HCT116 (cell line): ENCODE data around the gene ALAD. TPM values are rescaled to one million over a fixed set of nuclear protein-coding genes. Genes with fewer than 3 reads are reported as not detected.

Experiments used
- ATAC-seq: fragments of 200-7000 bp; cut with Tn5 transposase; 2 replicates; pipeline ENCODE4 v1.9.1; 2020; ENCODE audit warnings: mild to moderate bottlenecking, moderate library complexity
- BruUV-seq: library from RNA; stranded (reverse); fragments of 400-500 nt; replicated peaks from 2 replicates; lab custom pipeline; 2021; lab: Mats Ljungman, UMichigan
- CTCF ChIA-PET: fragments of 300-600 bp; sonication (Branson Sonifier 250); formaldehyde crosslinking; loops from one replicate; lab custom pipeline; 2021; ENCODE audit warnings: antibody characterized with exemption; lab: Charles Lee
- POLR2A ChIA-PET: fragments of 300-600, 350-600 bp; sonication (Branson Sonifier 250); formaldehyde crosslinking; loops from one replicate; lab custom pipeline; 2021; ENCODE audit warnings: antibody characterized with exemption; lab: Charles Lee
- RAD21 ChIA-PET, 2 experiments: fragments of 300-600 bp; sonication (Branson Sonifier 250); formaldehyde crosslinking; loops; one replicate each; lab custom pipeline; 2023; ENCODE audit warnings: low total read pairs in 2 of 2; ENCODE audit not compliant: uncharacterized antibody in 2 of 2, unreplicated experiment in 2 of 2, low non-redundant PET in 1 of 2; lab: Charles Lee
- DNase-seq: peaks from one replicate; pipeline ENCODE4 v3.0.0-alpha.2; 2010; ENCODE audit warnings: low read depth, low spot score
- H2AFZ ChIP-seq: fragments of 200-600 bp; shearing (Covaris generic), sonication (generic); 2 replicates; pipeline ENCODE4 v1.6.1; 2017; ENCODE audit warnings: low read depth, mixed run types, mixed read lengths, antibody characterized with exemption, low read length; ENCODE audit not compliant: poor library complexity, severe bottlenecking
- H3K27ac ChIP-seq: 2 replicates; pipeline ENCODE4 v1.5.1; 2012; ENCODE audit warnings: low read depth, low read length
- H3K27me3 ChIP-seq: fragments of 200-600 bp; sonication (generic); 2 replicates; pipeline ENCODE4 v1.6.1; 2016; ENCODE audit warnings: mixed run types, low read length, mixed read lengths; ENCODE audit not compliant: insufficient read depth
- H3K36me3 ChIP-seq, 2 experiments: fragments of 200-500 bp in 1 of 2; fragments of 200-600 bp in 1 of 2; sonication (Bioruptor generic) in 1 of 2; sonication (generic) in 1 of 2; 2 replicates each; pipeline versions ENCODE4 v1.5.1 to v1.6.1; 2014 to 2016; ENCODE audit warnings: low read length in 2 of 2, inconsistent platforms in 1 of 2, mixed read lengths in 1 of 2, mixed run types in 1 of 2; ENCODE audit not compliant: insufficient read depth in 2 of 2, control insufficient read depth in 1 of 2
- H3K4me1 ChIP-seq, 2 experiments: fragments of 200-600 bp in 1 of 2; sonication (generic) in 1 of 2; 2 replicates each; pipeline versions ENCODE4 v1.5.1 to v1.6.1; 2012 to 2017; ENCODE audit warnings: low read length in 2 of 2, inconsistent platforms in 1 of 2, mild to moderate bottlenecking in 1 of 2, mixed read lengths in 1 of 2, mixed run types in 1 of 2, moderate library complexity in 1 of 2; ENCODE audit not compliant: insufficient read depth in 2 of 2, control insufficient read depth in 1 of 2
- H3K4me2 ChIP-seq: fragments of 200-600 bp; sonication (generic); 2 replicates; pipeline ENCODE4 v1.6.1; 2017; ENCODE audit warnings: mixed run types, low read length, mixed read lengths
- H3K4me3 ChIP-seq, 2 experiments: fragments of 200-600 bp in 1 of 2; sonication (generic) in 1 of 2; replicated peaks in 1 of 2; 2 replicates each; pipeline ENCODE4 v1.5.1; 2011 to 2016; ENCODE audit warnings: low read length in 2 of 2, control low read depth in 1 of 2, low read depth in 1 of 2, mild to moderate bottlenecking in 1 of 2, mixed read lengths in 1 of 2, mixed run types in 1 of 2
- H3K79me2 ChIP-seq: fragments of 200-600 bp; sonication (generic); 2 replicates; pipeline ENCODE4 v1.6.1; 2017; ENCODE audit warnings: mild to moderate bottlenecking, mixed run types, low read length, moderate library complexity, mixed read lengths; ENCODE audit not compliant: insufficient read depth
- H3K9ac ChIP-seq: fragments of 200-600 bp; sonication (generic); 2 replicates; pipeline ENCODE4 v1.6.1; 2016; ENCODE audit warnings: low read length, mixed read lengths
- H3K9me2 ChIP-seq: fragments of 200-600 bp; sonication (generic), shearing (Covaris generic); 2 replicates; pipeline ENCODE4 v1.6.1; 2017; ENCODE audit warnings: mixed run types, mild to moderate bottlenecking, moderate library complexity; ENCODE audit not compliant: insufficient read depth
- H3K9me3 ChIP-seq, 2 experiments: fragments of 200-500 bp in 1 of 2; fragments of 200-600 bp in 1 of 2; sonication (Bioruptor generic) in 1 of 2; sonication (generic) in 1 of 2; 2 replicates each; pipeline ENCODE4 v1.6.1; 2014 to 2017; ENCODE audit warnings: low read length in 2 of 2, mixed read lengths in 2 of 2, inconsistent platforms in 1 of 2, low read depth in 1 of 2, mild to moderate bottlenecking in 1 of 2, mixed run types in 1 of 2, moderate library complexity in 1 of 2; ENCODE audit not compliant: control insufficient read depth in 1 of 2, insufficient read depth in 1 of 2
- H4K20me1 ChIP-seq: fragments of 200-600 bp; sonication (generic), shearing (Covaris generic); 2 replicates; pipeline ENCODE4 v1.6.1; 2017; ENCODE audit warnings: mixed run types, mild to moderate bottlenecking, moderate library complexity; ENCODE audit not compliant: insufficient read depth
- EGR1 ChIP-seq: IDR thresholded peaks from 2 replicates; pipeline ENCODE4 v1.6.1; 2012; ENCODE audit warnings: low read depth
- ELF1 ChIP-seq: IDR thresholded peaks from 2 replicates; pipeline ENCODE4 v1.6.1; 2012; ENCODE audit warnings: low read depth, borderline replicate concordance
- EZH2 ChIP-seq: fragments of 200-600 bp; sonication (generic); IDR thresholded peaks from 2 replicates; pipeline ENCODE4 v1.6.1; 2017; ENCODE audit warnings: antibody characterized with exemption, mixed run types
- EZH2phosphoT487 ChIP-seq: fragments of 200-600 bp; IDR thresholded peaks from 2 replicates; pipeline ENCODE4 v1.6.1; 2018; ENCODE audit warnings: antibody characterized with exemption, borderline replicate concordance
- FOSL1 ChIP-seq: IDR thresholded peaks from 2 replicates; pipeline ENCODE4 v1.6.1; 2012; ENCODE audit warnings: low read depth
- JUND ChIP-seq: IDR thresholded peaks from 2 replicates; pipeline ENCODE4 v1.6.1; 2012
- POLR2A ChIP-seq: IDR thresholded peaks from 2 replicates; pipeline ENCODE4 v1.7.0; 2011; ENCODE audit warnings: borderline replicate concordance; ENCODE audit not compliant: insufficient read depth, insufficient read length; ENCODE audit errors: extremely low read depth
- POLR2AphosphoS5 ChIP-seq: IDR thresholded peaks from 2 replicates; pipeline ENCODE4 v1.6.1; 2011; ENCODE audit warnings: mild to moderate bottlenecking, low read depth, low read length, moderate library complexity
- SIN3A ChIP-seq: IDR thresholded peaks from 2 replicates; pipeline ENCODE4 v1.6.1; 2012; ENCODE audit warnings: low read depth
- SP1 ChIP-seq: IDR thresholded peaks from 2 replicates; pipeline ENCODE4 v1.6.1; 2012; ENCODE audit warnings: low read depth
- SRF ChIP-seq: IDR thresholded peaks from 2 replicates; pipeline ENCODE4 v1.6.1; 2012; ENCODE audit warnings: low read depth
- ZFX ChIP-seq: fragments of 450-650 bp; IDR thresholded peaks from 2 replicates; pipeline ENCODE4 v1.6.1; 2017
- intact Hi-C: fragments of 100-400 bp; cut with micrococcal nuclease; formaldehyde crosslinking; loops from 2 replicates; pipeline ENCODE4 v1.10.0; 2022
- total RNA-seq: library from RNA; stranded (reverse); gene quantifications from one replicate; pipeline ENCODE4 v1.2.1, GENCODE V29; 2021; ENCODE audit not compliant: unreplicated experiment
- TF ChIP-seq, protein P1 (sequence below): IDR thresholded peaks from 2 replicates; pipeline ENCODE4 v1.6.1; 2011; ENCODE audit warnings: mild to moderate bottlenecking, low read length, moderate library complexity; ENCODE audit not compliant: insufficient replicate concordance; ENCODE audit errors: extremely low read depth
- TF ChIP-seq, protein P2 (sequence below): IDR thresholded peaks from 2 replicates; pipeline ENCODE4 v1.6.1; 2012; ENCODE audit warnings: low read depth
- TF ChIP-seq, protein P3 (sequence below), 3 experiments: fragments of 200-600 bp in 1 of 3; sonication (generic) in 1 of 3; IDR thresholded peaks in 2 of 3; conservative IDR thresholded peaks in 1 of 3; 2 replicates each; pipeline ENCODE4 v1.5.1; 2012 to 2017; ENCODE audit warnings: low read depth in 2 of 3, low read length in 2 of 3, antibody characterized with exemption in 1 of 3, borderline replicate concordance in 1 of 3, control low read depth in 1 of 3, mild to moderate bottlenecking in 1 of 3, mixed read lengths in 1 of 3, mixed run types in 1 of 3, moderate library complexity in 1 of 3; ENCODE audit not compliant: insufficient read depth in 1 of 3

ALAD gene
- total RNA-seq, 1 experiment from 2014 or later = 14.0 TPM

DNA sequence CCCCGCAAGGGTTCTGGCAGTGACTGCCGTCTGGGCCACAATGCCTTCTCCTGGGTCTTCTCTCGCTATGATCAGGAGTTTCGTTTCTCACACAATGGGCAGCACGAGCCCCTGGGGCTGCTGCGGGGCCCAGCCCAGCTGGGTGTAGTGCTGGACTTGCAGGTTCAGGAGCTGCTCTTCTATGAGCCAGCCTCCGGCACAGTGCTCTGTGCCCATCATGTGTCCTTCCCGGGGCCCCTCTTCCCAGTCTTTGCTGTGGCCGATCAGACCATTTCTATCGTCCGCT is 31.3 kb downstream of the ALAD start (continued):
- TF ChIP-seq, protein P1, sequence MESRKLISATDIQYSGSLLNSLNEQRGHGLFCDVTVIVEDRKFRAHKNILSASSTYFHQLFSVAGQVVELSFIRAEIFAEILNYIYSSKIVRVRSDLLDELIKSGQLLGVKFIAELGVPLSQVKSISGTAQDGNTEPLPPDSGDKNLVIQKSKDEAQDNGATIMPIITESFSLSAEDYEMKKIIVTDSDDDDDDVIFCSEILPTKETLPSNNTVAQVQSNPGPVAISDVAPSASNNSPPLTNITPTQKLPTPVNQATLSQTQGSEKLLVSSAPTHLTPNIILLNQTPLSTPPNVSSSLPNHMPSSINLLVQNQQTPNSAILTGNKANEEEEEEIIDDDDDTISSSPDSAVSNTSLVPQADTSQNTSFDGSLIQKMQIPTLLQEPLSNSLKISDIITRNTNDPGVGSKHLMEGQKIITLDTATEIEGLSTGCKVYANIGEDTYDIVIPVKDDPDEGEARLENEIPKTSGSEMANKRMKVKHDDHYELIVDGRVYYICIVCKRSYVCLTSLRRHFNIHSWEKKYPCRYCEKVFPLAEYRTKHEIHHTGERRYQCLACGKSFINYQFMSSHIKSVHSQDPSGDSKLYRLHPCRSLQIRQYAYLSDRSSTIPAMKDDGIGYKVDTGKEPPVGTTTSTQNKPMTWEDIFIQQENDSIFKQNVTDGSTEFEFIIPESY = no peak
- no peak for TF ChIP-seq SRF
- TF ChIP-seq POLR2AphosphoS5 = no peak
- TF ChIP-seq EZH2 = no peak

DNA sequence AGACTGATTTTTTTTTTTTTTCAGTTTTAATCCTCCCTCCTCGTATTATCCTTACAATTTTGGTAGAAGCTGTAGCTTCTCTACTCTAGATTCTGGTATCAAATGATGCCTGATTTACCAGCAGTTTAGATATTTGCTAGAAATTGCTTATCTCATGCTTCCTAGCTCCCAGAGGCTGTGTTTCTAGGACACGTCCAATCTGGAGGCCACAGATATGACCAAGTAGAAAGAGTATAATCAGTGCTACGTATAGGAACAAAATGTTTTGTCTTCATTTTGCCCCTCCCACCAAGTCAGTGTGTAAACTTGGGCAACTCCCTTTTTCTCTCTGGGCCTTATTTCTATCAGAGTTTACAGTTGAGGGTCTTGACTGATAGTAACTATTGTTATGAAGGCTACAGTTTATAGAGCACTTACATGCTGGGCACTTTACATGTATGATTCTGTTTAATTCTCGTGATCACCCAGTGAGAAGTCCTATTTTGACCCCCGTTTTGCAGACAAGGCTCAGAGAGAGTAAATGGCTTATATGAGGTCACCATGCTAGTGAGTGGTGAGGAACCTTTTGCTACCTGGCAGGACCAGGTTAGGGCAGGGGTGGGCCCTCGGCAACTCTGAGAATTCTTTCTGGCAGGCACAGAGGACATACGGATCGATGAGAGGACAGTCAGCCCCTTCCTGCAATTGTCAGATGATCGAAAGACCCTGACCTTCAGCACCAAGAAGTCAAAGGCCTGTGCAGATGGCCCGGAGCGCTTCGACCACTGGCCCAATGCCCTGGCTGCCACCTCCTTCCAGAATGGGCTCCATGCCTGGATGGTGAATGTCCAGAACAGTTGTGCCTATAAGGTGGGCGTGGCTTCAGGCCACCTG is 31.9 kb downstream of the ALAD start:
- POLR2A ChIA-PET = no interaction called here
- Histone ChIP-seq H3K27me3 (no peaks in the 10 kb centered on the region), H3K9me2 (no peaks in the 10 kb centered on the region), H3K36me3 (peaks cover 2 to 7% of the 10 kb centered on the region in 2 experiments; a peak in 2 of 4 replicates), H3K9ac (no peak overlapping the region), H3K27ac (no peak overlapping the region), H3K4me2 (no peak overlapping the region), H3K4me3 (no peak overlapping the region), H4K20me1 (no peaks in the 10 kb centered on the region), H3K9me3 (no peaks in the 10 kb centered on the region), H3K79me2 (no peaks in the 10 kb centered on the region), H2AFZ (no peak overlapping the region), H3K4me1 (peaks cover 1 to 2% of the 10 kb centered on the region in 2 experiments)
- intact Hi-C loops = no loop called here
- DNase-seq = no peak
- CTCF ChIA-PET = no interaction called here
- BruUV-seq = no TSS peak
- ATAC-seq = no peak
- RAD21 ChIA-PET = no interaction called here
- no peak for TF ChIP-seq EZH2phosphoT487
- TF ChIP-seq ELF1 = no peak
- no peak for TF ChIP-seq EGR1
- TF ChIP-seq, protein P2, sequence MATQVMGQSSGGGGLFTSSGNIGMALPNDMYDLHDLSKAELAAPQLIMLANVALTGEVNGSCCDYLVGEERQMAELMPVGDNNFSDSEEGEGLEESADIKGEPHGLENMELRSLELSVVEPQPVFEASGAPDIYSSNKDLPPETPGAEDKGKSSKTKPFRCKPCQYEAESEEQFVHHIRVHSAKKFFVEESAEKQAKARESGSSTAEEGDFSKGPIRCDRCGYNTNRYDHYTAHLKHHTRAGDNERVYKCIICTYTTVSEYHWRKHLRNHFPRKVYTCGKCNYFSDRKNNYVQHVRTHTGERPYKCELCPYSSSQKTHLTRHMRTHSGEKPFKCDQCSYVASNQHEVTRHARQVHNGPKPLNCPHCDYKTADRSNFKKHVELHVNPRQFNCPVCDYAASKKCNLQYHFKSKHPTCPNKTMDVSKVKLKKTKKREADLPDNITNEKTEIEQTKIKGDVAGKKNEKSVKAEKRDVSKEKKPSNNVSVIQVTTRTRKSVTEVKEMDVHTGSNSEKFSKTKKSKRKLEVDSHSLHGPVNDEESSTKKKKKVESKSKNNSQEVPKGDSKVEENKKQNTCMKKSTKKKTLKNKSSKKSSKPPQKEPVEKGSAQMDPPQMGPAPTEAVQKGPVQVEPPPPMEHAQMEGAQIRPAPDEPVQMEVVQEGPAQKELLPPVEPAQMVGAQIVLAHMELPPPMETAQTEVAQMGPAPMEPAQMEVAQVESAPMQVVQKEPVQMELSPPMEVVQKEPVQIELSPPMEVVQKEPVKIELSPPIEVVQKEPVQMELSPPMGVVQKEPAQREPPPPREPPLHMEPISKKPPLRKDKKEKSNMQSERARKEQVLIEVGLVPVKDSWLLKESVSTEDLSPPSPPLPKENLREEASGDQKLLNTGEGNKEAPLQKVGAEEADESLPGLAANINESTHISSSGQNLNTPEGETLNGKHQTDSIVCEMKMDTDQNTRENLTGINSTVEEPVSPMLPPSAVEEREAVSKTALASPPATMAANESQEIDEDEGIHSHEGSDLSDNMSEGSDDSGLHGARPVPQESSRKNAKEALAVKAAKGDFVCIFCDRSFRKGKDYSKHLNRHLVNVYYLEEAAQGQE = no peak
- TF ChIP-seq SP1 = no peak
- no peak for TF ChIP-seq POLR2A
- TF ChIP-seq ZFX = no peak
- TF ChIP-seq JUND = no peak
- TF ChIP-seq, protein P1 = no peak
- no peak for TF ChIP-seq SIN3A
- no peak for TF ChIP-seq FOSL1
- TF ChIP-seq, protein P3, sequence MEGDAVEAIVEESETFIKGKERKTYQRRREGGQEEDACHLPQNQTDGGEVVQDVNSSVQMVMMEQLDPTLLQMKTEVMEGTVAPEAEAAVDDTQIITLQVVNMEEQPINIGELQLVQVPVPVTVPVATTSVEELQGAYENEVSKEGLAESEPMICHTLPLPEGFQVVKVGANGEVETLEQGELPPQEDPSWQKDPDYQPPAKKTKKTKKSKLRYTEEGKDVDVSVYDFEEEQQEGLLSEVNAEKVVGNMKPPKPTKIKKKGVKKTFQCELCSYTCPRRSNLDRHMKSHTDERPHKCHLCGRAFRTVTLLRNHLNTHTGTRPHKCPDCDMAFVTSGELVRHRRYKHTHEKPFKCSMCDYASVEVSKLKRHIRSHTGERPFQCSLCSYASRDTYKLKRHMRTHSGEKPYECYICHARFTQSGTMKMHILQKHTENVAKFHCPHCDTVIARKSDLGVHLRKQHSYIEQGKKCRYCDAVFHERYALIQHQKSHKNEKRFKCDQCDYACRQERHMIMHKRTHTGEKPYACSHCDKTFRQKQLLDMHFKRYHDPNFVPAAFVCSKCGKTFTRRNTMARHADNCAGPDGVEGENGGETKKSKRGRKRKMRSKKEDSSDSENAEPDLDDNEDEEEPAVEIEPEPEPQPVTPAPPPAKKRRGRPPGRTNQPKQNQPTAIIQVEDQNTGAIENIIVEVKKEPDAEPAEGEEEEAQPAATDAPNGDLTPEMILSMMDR (IDR thresholded peaks at IDR 0.05 in 2 of 3, conservative IDR thresholded peaks at IDR 0.05 in 1 of 3; ENCODE audit: borderline replicate concordance in 1 of 3, insufficient read depth in 1 of 3, low read depth in 2 of 3, low read length in 2 of 3) = no peak
